NB4 (cell line): ENCODE measurements around the gene DYNC1H1.
"Not testable (repeated sequence)": the region's sequence is repeated elsewhere in the genome, so short reads cannot be mapped to it uniquely, and the experiment has no call there.

Source experiments
- DNase-seq: peaks from one replicate; pipeline ENCODE4 v3.0.0; 2010; ENCODE audit warnings: low read depth
- H3K4me3 ChIP-seq: one replicate; pipeline ENCODE4 v1.5.1; 2011; ENCODE audit warnings: mild to moderate bottlenecking, low read depth, low read length, moderate library complexity
- CTCF ChIP-seq: IDR thresholded peaks from one replicate; pipeline ENCODE4 v1.5.1; 2012; ENCODE audit warnings: low read depth, low read length
- MYC ChIP-seq: IDR thresholded peaks from 2 replicates; pipeline ENCODE4 v1.6.1; 2011; ENCODE audit warnings: low read depth, low read length
- POLR2A ChIP-seq: IDR thresholded peaks from 2 replicates; pipeline ENCODE4 v1.6.1; 2011; ENCODE audit warnings: mild to moderate bottlenecking; ENCODE audit not compliant: insufficient read length; ENCODE audit errors: extremely low read depth
- TF ChIP-seq, protein P1 (sequence below): IDR thresholded peaks from 2 replicates; pipeline ENCODE4 v1.6.1; 2011; ENCODE audit warnings: low read depth, low read length

DYNC1H1 gene

DNA sequence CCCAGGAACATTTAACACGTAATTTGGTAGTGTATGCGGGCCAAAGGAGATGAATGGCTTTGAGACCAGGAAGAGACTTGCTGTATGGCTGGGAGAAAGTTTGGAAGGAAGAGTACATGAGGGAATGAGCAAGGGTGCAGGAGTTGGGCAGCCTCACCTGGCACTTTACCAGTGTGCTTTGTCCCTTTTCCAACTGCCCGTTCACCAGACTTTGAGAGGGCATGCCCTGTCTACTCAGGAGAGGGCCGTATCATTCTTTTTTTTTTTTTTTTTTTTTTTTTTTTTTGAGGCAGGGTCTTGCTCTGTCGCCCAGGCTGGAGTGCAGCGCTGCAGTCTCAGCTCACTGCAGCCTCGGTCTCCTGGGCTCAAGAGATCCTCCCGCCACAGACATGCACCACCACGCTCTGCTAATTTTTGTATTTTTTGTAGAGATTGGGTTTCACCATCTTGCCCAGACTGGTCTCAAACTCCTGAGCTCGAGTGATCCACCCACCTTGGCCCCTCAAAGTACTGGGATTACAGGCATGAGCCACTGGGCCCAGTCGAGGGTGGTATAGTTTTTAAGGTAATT lies 6.5 kb downstream of the DYNC1H1 start:
- DNase-seq, result no peak
- H3K4me3 ChIP-seq, result no peak overlapping the region
- TF ChIP-seq POLR2A (no peak), CTCF (no peak), MYC (no peak)
- TF ChIP-seq, protein P1, sequence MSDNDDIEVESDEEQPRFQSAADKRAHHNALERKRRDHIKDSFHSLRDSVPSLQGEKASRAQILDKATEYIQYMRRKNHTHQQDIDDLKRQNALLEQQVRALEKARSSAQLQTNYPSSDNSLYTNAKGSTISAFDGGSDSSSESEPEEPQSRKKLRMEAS, result no peak

GRCh38 chr14:101971458-101971857 lies 7.1 kb downstream of the DYNC1H1 start:
- not testable (repeated sequence) for DNase-seq, H3K4me3 ChIP-seq

GRCh38 chr14:101972126-101972866 lies 7.9 kb downstream of the DYNC1H1 start:
- TF ChIP-seq, protein P1, result 0 out of 2 replicates have a peak, but pooled peaks have one; percentile 8
- TF ChIP-seq POLR2A, result no peak
- no peak overlapping the region for H3K4me3 ChIP-seq
- DNase-seq, result peak; percentile 80

- TF ChIP-seq MYC, result no peak
- TF ChIP-seq POLR2A, result no peak
- no peak for TF ChIP-seq CTCF
- TF ChIP-seq, protein P1, result no peak
- DNase-seq, result no peak
- no peak overlapping the region for H3K4me3 ChIP-seq
Measured at GRCh38 chr14:101973356-101973755, 9.0 kb downstream of the DYNC1H1 start.

DNA sequence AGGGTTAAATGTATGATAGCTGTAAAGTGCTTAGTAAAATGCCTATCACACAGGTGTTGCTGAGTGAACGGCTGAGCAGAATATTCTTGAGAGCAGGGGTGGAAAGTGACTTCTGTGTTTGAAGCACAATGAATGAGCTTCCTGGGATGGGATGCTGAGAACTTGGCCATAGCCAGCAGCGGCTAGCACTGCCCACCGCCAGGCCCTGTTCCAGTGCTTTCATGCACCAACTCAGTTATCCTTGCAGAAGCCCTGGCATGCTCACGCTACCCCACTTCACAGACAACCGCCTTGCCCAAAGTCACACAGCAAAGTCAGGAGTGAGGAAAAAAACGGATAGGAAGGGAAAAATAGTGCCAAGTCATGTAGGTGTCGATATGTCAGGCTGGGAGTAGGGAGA lies 10.9 kb downstream of the DYNC1H1 start:
- TF ChIP-seq POLR2A (no peak), CTCF (no peak), MYC (no peak)
- TF ChIP-seq, protein P1, result no peak
- no peak overlapping the region for H3K4me3 ChIP-seq
- no peak for DNase-seq

DNA sequence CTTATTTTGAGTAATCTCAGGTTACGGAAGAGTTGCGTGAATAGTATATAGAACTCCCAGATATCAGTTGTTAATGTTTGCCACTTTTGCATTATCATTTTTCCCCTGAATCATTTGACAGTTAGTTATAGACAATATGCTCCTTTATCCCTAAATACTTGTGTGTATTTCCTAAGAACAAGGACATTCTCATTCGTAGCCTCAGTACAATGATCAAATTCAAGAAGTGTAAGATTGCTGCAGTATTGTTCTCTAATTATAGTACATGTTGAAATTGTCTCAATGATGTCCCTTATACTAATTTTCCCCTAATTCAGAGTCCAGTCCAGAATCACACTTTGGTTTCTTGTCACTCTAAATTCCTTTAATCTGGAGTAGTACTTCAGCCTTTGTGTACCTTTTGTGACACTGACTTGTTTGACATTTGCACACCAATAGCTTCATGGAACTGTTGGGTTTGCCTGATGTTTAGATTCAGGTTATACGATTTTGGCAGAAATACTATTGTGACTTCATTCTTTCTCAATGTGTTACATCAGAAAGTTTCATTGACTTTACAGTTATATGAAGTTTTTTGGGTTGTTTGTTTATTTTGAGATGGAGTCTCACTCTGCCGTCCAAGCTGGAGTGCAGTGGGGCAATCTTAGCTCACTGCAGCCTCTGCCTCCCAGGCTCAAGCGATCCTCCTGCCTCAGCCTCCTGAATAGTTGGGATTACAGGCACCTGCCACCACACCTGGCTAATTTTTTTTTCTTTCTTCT lies 13.1 kb downstream of the DYNC1H1 start:
- no peak for DNase-seq
- no peak overlapping the region for H3K4me3 ChIP-seq
- TF ChIP-seq, protein P1, result no peak
- TF ChIP-seq MYC, result no peak
- no peak for TF ChIP-seq POLR2A
- no peak for TF ChIP-seq CTCF
